Measurements from ENCODE around the gene SLIT3.
"Not testable (repeated sequence)": the region's sequence is repeated elsewhere in the genome, so short reads cannot be mapped to it uniquely, and the experiment has no call there.

Gene SLIT3

DNA sequence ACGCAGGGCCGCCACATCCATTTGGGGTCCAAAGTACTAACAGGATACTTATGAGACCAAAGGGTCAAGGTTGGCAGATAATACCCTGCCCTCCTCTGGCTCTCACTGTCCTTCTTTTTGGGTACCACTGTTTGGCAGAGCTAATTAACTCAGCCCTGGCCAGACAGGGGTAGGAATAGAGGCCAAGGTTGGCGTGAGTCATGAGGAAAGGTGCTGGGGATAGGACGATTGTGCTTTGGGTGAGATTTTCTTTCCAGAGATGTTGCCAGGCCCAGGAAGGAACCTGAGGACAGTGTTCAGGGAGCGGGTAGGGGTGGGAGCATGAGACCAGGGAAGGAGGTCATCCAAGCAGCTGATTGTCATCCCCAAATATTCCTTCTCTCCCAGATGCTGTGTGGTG, 529.9 kb downstream of the SLIT3 start:
- no peak for DNase-seq (ENCODE audit: low read depth in 2 of 2)

DNA sequence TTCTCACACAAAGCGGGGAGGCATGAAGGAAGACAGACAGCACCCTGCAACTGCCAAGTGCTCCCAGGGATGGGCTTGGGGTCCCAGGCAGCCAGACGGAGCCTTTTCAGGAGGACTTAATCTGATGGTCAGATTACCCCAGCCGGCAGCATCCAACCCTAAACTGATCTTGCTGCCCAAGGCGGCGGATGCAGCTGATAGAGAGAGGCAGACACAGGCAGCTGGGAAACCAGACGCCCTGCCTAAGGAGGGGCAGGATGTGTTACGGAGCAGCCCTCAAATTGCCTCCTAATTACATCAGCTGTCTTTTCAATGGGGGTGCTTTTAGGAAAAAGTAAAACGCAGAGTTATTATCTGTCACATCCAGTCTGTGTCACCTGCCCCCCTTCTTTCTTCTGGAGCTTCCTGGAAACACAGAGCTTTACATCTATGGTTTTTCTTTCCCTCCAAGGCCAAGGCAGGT, 530.9 kb downstream of the SLIT3 start:
- no peak for DNase-seq (ENCODE audit: low read depth in 2 of 2)

DNA sequence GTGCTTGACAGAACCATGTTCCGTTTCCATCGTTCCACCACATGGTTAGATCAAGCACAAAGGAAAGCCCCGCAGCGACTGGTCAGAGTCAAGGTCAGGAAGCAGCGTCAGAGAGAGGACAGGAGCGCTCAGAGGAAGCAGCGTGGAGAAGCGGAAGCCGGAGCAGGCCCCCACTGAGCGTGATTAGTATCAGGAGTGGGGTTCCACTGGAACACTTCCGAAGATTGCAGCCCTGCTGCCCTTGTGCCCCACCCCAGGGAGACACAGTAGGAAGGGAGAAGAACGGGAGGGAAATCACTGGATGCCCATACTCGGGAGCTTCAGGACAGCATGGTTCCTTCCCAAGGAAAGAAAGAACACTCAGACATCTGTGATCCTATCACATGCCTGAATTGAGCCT, 532.8 kb downstream of the SLIT3 start:
- DNase-seq (ENCODE audit: low read depth in 2 of 2) = no peak

DNA sequence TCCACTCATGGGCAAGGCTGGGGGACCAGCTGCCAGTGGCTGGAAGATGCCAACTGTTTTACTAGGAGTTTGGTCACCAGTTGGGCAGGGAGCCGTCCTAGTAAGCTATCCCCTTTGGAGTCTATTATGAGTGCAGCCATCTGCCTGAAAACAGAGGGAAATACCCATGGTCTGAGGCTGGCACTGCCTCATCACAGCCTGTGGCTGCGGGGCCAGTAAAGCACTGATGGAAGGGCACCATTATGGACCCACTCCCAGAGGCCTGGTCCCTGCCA, 534.6 kb downstream of the SLIT3 start:
- DNase-seq (ENCODE audit: low read depth in 2 of 2) = no peak

DNA sequence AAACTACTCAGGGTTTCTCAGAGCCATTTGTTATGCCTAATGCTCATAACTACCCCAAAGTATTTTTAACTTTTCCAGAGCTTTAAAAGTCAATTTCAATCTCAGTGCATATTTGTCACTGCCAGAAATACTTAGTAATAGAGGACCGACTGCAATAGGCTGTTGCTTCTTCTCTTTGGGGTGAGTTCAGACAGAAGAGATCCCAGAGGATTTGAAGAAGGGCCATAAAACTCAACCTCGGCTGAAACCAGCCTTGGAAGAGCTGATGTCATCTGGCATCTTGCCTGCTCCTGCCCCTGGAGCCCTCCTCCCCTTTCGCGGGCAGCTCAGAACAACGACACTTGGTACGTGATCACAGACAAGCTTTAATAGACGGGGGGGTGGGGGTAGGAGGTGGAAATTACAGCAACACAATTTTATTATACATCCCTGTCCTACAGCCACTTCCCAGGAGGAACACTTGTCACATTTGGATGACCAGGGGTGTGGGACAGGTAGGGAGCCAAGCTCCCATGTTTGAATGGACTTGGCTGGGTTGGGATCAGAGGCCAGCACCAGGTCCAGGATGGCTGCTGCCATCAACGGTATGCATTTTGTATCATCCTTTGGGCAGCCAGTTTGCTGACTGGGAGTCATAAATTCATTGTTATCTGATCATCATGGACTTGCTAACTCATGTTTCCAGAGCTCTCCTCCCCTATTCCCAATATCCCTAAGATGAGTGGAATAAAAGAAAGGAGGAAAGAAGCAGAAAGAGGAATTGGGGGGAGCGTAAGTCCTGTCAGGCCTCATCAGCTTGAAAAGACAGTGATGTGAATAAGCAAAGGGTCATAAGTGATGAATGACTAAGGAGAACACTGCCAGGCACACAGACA, 535.2 kb downstream of the SLIT3 start:
- DNase-seq (ENCODE audit: low read depth in 2 of 2) = no peak

DNA sequence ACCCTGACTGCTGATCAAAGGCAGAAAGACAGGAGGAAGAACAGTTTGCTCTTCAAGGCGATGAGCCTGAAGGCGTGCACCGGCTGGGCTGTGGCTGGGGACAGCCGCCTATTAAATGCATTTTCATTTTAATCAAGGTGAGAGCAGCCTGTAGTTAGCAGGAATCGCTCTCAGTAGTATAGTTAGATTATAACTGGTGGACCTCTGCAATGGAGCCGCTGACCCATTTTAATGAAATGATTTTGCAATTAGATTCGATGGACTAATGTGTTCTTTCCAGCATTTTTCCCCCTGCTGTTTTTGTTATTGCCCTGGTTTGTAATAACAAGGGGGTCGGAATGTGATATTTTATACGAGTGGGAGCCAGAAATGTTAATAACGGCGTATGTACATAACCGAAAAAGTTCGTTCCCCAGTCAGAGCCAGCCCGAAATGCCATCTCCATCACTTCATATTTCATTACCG, 535.8 kb downstream of the SLIT3 start:
- DNase-seq (ENCODE audit: low read depth in 2 of 2) = no peak

DNA sequence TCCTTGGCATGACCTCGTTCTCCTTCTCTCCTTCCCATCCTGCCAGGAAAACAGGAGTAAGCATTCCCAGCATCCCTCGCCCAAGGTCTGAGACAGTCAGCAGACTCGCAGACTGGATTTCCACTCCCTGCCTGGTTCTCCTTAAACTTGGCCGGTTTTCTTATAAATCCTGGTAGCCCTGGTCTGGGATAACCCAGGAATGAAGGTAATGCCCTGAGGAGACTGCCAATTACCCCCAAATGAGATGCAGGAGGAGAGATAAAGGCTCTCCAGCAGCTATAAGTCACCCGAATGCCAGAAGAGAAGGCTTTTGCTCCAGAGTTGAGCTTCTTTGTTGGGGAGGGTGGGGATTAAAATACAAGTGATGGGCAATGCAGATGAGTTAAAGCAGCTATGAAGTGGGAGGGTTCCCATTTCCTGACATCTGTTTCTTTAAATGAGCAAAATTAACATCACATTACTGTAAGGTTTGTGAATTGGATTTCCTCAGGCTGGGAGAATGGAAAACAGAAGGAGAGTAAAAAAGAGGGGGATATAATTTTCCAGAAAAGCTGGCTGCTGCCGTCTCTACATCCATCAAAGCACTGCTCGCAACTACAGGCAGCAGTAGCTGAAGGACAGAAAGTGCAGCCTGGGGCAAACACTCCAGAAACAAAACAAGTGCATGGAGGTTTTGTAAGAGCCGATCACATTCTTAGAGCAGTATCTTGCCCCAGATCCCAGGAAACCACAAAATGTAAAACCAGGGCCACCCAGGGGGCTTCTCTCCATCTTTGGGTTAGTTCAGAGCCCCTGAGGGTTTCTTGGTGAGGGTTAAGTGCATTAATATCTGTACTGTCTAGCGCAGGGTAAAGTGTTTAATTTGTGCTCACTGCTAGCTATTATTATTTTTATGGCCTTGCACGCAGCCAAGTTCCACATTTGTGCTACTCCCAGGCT, 544.2 kb downstream of the SLIT3 start:
- DNase-seq (ENCODE audit: low read depth in 2 of 2) = no peak

DNA sequence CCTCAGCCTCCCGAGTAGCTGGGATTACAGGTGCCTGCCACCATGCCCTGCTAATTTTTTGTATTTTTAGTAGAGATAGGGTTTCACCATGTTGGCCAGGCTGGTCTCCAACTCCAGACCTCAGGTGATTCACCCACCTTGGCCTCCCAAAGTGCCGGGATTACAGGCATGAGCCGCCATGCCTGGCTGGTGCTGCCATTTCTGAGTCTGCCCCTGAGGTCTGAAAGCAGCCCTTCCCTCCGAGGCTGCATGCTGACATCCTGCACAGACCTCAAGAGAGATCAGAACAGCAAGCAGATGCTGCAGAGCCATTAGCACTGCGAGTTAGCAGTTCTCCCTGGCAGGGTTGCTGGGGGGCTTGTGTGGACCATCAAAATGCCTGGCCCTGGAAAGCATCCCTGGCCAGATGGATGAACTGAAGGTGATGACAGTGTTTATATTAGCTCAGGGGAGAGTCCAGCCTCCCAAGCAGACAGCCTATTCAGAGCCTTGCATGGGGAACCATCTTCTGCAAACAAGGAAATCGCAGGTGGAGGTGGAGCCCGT, 545.3 kb downstream of the SLIT3 start:
- DNase-seq (ENCODE audit: low read depth in 2 of 2) = no peak

DNA sequence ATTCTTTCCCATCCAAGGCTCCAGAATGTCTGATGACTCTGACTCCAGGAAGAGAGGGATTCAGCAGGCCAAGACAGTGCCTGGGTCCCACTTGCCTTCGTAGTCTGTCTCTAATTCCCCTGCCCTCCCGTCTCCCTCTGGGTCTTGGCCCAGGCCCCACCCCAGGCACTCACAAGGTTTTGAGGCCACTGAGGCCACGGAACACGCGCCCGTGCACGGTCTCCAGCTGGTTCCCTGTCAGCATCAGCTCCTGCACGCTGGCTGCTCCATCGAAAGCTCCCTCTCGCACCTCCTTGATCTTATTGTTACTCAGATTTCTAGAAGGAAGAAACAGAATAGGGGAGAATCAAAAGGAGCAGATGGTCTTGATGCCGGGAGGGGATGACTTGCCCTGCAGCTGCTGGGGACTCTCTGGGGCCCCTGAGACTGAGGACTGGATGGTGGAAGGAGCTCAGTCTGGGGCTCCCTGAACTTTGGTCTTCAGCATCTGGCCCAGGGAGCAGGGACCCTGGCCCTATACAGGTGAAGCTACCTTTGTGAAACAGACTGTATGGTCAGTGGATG, 547.2 kb downstream of the SLIT3 start:
- DNase-seq (ENCODE audit: low read depth in 2 of 2) = no peak

DNA sequence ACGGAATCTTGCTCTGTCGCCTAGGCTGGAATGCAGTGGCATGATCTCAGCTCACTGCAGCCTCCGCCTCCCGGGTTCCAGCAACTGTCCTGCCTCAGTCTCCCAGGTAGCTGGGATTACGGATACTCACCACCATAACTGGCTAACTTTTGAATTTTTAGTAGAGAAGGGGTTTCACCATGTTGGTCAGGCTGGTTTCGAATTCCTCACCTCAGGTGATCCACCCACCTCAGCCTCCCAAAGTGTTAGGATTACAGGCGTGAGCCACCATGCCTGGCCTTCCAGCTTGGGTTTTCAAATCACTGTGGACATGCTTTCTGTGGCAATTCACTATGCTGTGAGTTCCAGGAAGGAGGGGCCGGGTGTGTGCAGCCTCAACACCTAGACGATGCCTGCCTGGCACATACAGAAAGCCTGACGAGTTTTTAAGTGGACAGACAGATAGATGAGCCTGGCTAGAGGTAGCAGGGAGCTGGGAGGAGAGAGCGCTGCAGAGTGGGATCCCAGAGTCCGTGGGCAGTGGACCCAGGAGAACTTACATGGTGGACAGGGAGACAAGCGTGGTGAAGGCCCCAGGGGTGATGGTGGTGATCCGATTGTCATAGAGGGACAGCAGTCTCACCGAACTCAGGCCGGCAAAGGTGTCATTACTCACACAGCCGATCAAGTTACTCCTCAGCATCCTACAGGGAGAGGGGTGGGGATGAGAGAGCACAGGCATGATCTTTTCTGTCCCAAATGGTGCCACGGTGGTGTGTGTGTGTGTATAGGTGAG, 548.3 kb downstream of the SLIT3 start:
- DNase-seq (ENCODE audit: low read depth in 2 of 2) = no peak

DNA sequence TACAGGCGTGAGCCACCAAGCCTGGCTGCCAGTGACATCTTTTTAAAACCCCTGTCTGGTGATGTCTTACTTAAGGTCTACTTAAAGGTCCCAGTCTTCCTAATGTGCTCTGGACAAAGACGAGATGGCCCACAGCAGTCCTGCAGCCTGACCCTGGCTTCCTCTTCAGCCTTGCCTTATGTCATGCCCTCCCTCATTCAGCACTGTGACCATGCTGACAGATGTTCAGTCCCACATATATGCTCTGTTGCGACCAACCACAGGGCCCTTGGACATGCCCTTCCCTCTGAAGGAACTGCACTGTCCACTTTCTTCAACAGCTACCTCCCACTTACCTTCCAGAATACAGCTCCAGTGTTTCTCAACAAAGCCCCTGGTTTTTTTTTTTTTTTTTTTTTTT, 548.9 kb downstream of the SLIT3 start:
- no peak for DNase-seq (ENCODE audit: low read depth in 2 of 2)

DNA sequence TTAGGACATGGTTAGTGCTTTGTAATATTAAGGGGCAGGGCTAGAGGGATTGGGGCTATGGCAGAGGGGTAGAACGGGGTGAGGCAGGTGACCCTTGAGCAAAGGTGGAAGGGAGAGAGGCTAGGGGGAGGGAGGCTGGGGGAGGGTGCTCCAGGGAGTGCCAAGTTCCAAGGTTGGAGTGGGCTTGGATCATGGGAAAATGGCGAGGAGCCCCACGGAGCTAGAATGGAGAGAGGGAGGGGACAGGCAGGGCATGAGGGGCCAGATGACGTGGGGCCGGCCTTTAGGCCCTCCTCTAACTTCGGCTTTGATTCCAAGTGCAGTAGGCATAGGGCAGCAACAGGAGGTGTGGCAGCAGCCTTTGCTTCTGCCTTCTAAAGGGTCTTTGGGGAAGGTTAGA, 550.0 kb downstream of the SLIT3 start:
- no peak for DNase-seq (ENCODE audit: low read depth in 2 of 2)

DNA sequence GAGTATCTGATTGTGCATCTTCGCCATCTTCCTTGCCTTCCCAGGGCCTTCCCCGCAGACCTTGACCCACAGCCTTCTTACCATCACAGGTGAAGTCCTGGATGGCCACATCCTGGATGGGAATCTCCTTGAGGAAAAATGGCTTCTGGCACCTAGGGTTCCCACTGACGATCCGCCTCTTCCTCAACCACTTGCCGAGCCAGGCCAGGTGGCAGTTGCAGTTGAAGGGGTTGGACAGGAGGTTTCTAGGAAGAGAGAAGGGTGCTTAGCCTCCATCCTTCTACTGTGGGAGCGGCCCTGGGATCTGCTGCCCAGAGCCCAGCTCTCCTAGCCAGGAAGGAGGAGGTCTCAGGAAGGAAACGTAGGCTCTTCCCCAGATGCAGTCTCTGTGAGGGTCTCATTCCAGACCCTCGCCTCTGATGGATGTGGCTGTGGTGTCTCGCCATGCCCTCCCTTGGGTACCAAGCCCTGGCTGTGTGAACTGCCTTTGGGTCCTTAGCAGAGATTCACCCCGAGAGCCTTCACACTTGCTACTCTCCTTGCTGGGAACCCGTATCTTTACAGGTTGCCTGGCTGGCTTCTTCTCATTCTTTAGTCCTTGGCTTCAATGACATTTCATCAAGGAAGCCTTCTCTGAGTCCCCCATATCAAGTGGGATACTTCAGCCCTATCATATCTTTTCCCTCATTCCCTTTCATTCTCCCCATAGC, 551.4 kb downstream of the SLIT3 start:
- DNase-seq (ENCODE audit: low read depth in 2 of 2) = no peak

DNA sequence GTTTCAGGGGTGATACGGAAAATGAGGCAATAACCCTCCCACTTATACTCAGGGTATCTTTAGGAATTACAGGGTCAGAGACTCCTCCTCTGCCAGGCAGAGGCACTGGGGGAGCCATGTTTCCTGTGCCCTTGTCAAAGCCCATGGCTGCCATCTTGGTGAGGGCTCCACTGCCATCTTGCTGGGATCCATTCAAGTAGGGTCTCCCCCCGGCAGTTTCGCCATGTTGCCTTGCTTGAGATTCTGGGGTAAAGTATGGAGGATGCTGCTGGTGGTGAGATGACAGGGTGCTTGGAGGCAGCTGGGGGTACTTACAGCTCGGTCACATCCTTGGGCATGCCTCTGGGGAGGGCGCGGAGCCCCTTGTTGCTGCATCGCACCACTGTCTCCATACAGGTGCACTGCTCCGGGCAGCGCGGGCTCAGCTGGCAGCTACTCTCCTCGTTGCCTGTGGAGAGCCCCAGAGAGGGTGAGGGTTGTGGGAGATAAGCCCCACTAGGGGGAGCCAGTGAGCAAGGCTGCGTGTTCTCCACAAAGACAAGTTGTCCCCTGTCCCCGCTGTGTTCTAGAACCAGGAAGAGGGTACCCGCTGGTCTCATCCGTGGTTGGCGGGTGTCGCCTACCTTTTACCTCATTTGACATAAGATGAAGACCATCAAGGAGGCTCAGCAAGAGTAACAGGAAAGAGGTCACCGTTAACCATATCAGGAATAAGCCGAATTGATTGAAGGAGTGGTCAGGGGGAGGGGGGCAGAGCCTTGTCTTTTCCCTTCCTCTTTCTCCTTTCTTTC, 552.8 kb downstream of the SLIT3 start:
- DNase-seq (ENCODE audit: low read depth in 2 of 2) = peak; percentile 10 to 56

DNA sequence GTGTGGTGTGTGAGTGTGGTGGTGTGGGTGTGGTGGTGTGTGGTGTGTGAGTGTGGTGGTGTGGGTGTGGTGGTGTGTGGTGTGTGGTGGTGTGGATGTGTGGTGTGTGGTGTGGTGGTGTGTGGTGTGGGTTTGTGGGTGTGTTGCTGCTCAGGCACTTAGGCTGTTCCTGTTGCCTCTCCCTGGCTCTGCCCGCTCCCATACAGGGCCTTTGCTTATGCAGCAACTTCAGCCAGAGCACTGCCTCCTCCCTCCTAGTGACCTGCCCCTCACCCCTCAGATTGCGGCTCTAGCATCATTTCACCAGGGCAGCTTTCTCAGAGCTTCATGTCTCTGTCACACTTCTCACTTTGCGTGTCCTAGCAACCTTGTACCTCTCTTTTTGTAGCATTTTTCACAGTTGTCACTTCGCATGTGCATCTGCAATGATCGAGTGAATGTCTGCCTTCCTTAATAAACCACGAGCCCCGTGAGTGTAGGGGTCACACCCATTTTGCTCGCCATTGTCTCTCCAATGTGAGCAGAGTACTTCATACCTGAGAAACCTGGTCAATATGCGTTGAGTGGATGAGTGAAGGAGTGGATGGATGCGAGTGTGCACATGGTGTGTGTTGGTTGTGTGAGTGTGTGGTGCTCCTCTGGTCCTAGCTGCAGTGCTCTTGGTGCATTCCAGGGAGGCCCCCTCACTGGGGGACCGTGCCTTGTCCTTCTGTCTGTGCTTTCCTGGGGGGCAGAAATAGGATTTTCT, 553.9 kb downstream of the SLIT3 start:
- DNase-seq (ENCODE audit: low read depth in 2 of 2) = no peak

DNA sequence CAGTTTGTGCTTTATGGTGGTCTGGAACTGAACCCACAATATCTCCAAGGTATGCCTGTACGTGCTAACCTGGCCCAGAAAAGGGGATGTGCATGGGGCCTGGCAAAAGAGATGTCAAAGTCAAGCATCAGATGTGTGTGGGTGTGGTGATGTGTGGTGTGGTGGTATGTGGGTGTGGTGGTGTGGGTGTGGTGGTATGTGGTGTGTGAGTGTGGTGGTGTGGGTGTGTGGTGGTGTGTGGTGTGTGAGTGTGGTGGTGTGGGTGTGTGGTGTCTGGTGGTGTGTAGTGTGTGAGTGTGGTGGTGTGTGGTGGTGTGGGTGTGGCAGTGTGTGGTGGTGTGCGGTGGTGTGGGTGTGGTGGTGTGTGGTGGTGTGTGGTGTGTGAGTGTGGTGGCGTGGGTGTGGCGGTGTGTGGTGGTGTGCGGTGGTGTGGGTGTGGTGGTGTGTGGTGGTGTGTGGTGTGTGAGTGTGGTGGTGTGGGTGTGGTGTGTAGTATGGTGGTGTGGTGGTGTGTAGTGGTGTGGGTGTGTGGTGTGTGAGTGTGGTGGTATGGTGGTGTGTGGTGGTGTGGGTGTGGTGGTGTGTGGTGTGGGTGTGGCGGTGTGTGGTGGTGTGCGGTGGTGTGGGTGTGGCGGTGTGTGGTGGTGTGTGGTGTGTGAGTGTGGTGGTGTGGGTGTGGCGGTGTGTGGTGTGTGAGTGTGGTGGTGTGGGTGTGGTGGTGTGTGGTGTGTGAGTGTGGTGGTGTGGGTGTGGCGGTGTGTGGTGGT, 554.6 kb downstream of the SLIT3 start:
- DNase-seq (ENCODE audit: low read depth in 2 of 2) = not testable (repeated sequence)

DNA sequence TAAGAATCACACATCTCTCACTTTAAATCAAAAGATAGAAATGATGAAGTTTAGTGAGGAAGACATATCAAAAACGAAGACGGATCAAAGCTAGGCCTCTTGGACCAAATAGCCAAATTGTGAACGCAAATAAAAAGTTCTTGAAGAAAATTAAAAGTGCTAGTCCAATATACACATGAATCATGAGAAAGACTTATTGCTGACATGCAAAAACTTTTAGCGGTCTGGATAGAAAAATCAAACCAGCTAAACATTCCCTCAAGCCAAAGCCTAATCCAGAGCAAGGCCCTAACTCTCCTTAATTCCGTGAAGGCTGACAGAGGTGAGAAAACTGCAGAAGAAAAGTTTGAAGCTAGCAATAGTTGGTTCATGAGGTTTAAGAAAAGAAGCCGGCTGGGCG, 557.3 kb downstream of the SLIT3 start:
- no peak for DNase-seq (ENCODE audit: low read depth in 2 of 2)

DNA sequence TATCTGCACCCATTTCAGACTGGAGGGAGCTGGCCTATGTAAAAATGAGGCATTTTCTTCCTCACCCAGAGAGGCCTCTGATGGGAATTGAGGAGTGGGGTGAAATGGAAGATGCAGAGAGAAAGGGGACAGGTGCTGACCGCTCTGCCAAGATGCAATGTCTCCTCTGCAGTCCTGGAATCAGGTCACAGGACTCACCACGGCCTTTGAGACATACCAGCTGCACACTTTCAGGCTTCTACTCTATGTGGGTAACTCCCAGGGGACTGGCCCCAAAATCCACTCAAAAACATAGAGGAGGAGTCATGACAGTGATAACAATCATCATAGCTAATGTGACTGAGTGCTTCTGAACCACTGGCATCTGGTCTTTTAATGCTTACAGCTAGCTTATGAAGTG, 558.6 kb downstream of the SLIT3 start:
- DNase-seq (ENCODE audit: low read depth in 2 of 2) = not testable (repeated sequence)

All from stimulated activated CD4-positive, alpha-beta T cell treated with anti-CD3 and anti-CD28 coated beads, Interleukin-12 subunit alpha, Interleukin-12 subunit beta, amount 100 ng/mL, for 24 hours (primary cell).